Thoracic aorta (tissue), 2 donors: ENCODE data around the gene NSA2. TPM values are rescaled to one million over a fixed set of nuclear protein-coding genes. Genes with fewer than 3 reads are reported as not detected.

ENCODE experiments used
- ATAC-seq: fragments of 150-250 bp; one replicate; pipeline ENCODE4 v1.8.0; 2017; ENCODE audit warnings: low read depth; ENCODE audit not compliant: insufficient number of reproducible peaks, low FRiP score
- DNase-seq: peaks from one replicate; pipeline ENCODE4 v3.0.0-alpha.2; 2020; ENCODE audit warnings: low spot score
- H3K27ac ChIP-seq, 2 donors: fragments of 200-600 bp; sonication (generic); 1 replicate in 1 of 2; 2 replicates in 1 of 2; pipeline ENCODE4 v1.5.1; 2016; ENCODE audit warnings: mild to moderate bottlenecking in 2 of 2, moderate library complexity in 2 of 2
- H3K27me3 ChIP-seq: fragments of 200-600 bp; sonication (generic); replicated peaks from 2 replicates; pipeline ENCODE4 v1.6.0; 2016; ENCODE audit warnings: mild to moderate bottlenecking; ENCODE audit not compliant: insufficient read depth
- H3K36me3 ChIP-seq: fragments of 200-600 bp; sonication (generic); one replicate; pipeline ENCODE4 v1.5.1; 2016
- H3K4me1 ChIP-seq, 2 donors: fragments of 200-600 bp; sonication (generic); 1 replicate in 1 of 2; 2 replicates in 1 of 2; pipeline versions ENCODE4 v1.5.1 to v1.6.0; 2016; ENCODE audit warnings: low read depth in 2 of 2, mild to moderate bottlenecking in 1 of 2; ENCODE audit not compliant: control insufficient read depth in 1 of 2
- H3K4me3 ChIP-seq: fragments of 200-600 bp; sonication (generic); 2 replicates; pipeline ENCODE4 v1.5.1; 2016; ENCODE audit warnings: mild to moderate bottlenecking
- H3K9me3 ChIP-seq: fragments of 200-600 bp; sonication (generic); 2 replicates; pipeline ENCODE4 v1.5.1; 2016
- total RNA-seq, 2 donors: library from RNA; depleted of rRNA; stranded (reverse); fragments of >200 nt; gene quantifications; one replicate each; pipeline versions ENCODE4 v1.1.0 to v1.2.3, GENCODE V29; 2016
- TF ChIP-seq, protein P1 (sequence below): fragments of 200-600 bp; sonication (generic); IDR thresholded peaks from one replicate; pipeline ENCODE4 v1.5.1; 2019; ENCODE audit warnings: antibody characterized with exemption

NSA2 gene
- 10 to 100 TPM; 58.9 to 76.1 TPM for total RNA-seq

DNA sequence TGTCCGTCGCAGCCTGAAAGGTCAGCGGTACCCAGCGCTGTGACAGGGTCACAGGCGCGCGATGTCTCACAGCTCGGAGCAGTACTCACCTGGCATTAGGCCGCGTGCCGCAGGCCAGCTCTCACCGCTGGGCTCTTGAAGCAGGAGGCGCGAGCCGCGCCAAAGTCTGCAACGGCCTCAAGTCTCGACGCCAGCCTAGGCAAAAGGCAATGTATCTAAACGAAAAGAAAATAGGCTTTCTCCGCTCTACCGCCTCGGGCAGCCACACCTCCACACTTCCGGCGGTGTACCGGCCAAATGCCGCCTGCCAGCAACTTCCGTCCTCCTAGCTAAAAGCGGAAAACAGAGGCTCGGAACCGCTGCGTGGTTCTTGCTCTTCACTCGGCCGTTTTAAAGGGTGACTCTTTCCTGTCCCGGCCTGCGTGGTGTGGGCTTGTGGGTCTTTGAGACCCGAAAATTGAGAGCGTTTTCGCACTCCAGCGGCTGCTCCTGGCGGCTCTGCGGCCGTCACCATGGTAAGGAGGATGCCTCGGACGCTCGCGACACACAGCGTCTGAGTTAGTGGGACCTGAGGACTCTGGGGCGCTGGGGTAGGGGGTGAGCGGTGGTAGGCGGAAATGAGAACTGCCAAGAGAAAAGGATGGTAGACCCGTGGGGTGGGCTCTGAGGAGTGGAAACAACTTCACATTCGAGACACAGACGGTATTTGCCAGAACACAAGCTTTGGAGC, at the start of gene NSA2, which contains the start of gene GFM2:
Gene NSA2 (plus strand): TSS at position 401 of the 730 bp plus-strand sequence. CDS start 112 bp downstream, at position 513.
Gene GFM2 (minus strand): TSS at position 269 of the 730 bp plus-strand sequence. CDS start 3,375 bp downstream, outside the sequence.
- ATAC-seq (peak; percentile 93), DNase-seq (peak; percentile 59)
- peaks cover 21% of the 10 kb centered on the region for H3K36me3 ChIP-seq
- peak within 1 kb of the TSS; percentile 88 for H3K4me3 ChIP-seq
- peak within 1 kb of the TSS; percentile 70 to 75 for H3K27ac ChIP-seq
- TF ChIP-seq, protein P1, sequence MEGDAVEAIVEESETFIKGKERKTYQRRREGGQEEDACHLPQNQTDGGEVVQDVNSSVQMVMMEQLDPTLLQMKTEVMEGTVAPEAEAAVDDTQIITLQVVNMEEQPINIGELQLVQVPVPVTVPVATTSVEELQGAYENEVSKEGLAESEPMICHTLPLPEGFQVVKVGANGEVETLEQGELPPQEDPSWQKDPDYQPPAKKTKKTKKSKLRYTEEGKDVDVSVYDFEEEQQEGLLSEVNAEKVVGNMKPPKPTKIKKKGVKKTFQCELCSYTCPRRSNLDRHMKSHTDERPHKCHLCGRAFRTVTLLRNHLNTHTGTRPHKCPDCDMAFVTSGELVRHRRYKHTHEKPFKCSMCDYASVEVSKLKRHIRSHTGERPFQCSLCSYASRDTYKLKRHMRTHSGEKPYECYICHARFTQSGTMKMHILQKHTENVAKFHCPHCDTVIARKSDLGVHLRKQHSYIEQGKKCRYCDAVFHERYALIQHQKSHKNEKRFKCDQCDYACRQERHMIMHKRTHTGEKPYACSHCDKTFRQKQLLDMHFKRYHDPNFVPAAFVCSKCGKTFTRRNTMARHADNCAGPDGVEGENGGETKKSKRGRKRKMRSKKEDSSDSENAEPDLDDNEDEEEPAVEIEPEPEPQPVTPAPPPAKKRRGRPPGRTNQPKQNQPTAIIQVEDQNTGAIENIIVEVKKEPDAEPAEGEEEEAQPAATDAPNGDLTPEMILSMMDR: no peak
- H3K9me3 ChIP-seq: no peaks in the 10 kb centered on the region
- no peaks in the 10 kb centered on the region for H3K27me3 ChIP-seq
- H3K4me1 ChIP-seq: peaks cover 12 to 26% of the 10 kb centered on the region in 2 donors

DNA sequence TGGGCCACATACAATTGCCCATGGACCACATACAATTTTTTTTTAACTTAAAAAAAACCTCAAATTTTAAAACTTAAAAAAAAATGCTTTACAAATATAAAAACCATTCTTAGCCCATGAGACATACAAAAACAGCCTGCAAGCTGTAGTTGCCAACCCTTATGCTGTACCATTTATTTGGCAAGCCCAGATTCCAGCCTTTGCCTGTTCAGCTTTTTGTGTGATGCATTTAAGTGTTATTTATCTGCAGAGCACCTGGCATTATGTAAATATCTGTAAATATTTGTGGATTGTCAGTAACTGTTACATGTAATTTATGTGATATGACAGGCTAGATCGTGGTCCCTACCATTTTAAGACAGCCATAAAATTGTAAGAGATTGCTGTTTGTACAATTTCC, 49.5 kb upstream of the NSA2 start:
- H3K9me3 ChIP-seq: no peaks in the 10 kb centered on the region
- ATAC-seq (no peak), DNase-seq (no peak)
- TF ChIP-seq, protein P1: no peak
- H3K36me3 ChIP-seq: peaks cover 29% of the 10 kb centered on the region
- no peak overlapping the region for H3K4me3 ChIP-seq
- no peak overlapping the region for H3K27ac ChIP-seq
- no peaks in the 10 kb centered on the region for H3K4me1 ChIP-seq
- no peaks in the 10 kb centered on the region for H3K27me3 ChIP-seq

DNA sequence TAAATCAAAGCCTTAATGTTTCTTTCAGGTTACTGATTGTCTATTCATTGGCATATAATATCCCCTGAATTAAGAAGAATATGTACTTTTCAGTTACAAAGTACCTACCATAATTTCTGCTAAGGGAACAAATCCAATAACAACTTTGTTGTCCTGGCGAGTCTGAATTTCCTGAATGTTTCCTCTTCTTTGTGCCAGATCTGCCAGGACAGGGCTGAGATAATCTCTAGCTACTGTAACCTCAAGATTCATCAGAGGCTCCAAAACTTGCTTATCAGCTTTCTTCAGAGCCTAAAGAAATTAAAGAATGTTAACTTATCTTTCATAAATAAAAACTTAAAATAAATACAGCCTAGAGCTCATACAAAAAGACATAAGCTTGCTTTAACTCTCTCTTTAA, 44.8 kb upstream of the NSA2 start:
- no peak for DNase-seq
- no peaks in the 10 kb centered on the region for H3K27me3 ChIP-seq
- H3K27ac ChIP-seq: no peak overlapping the region
- H3K36me3 ChIP-seq: peaks cover 42% of the 10 kb centered on the region
- no peaks in the 10 kb centered on the region for H3K4me1 ChIP-seq
- TF ChIP-seq, protein P1: no peak
- H3K9me3 ChIP-seq: no peaks in the 10 kb centered on the region
- no peak overlapping the region for H3K4me3 ChIP-seq
- no peak for ATAC-seq

DNA sequence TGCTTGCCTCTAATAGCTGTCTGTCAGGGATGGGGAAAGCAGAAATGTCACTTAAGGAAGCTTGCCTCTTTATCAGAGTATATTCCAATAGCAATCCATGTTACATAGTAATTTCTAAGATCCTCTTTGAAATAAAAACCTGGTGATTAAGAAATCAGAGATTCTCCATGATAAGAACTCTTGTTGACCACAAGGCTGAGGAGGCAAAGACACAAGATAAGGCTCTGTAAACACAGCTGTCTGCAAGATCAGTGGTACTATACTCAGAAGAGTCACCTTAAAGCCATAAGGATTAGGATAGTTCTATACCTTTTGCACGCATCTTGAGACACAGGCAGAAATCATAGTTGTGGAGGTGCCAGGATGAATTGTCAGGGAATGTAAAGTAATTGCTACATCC, 41.7 kb upstream of the NSA2 start:
- H3K4me3 ChIP-seq: no peak overlapping the region
- no peak overlapping the region for H3K27ac ChIP-seq
- no peaks in the 10 kb centered on the region for H3K4me1 ChIP-seq
- no peak for DNase-seq
- H3K36me3 ChIP-seq: peaks cover 39% of the 10 kb centered on the region
- no peak for ATAC-seq
- H3K27me3 ChIP-seq: no peaks in the 10 kb centered on the region
- H3K9me3 ChIP-seq: no peaks in the 10 kb centered on the region
- TF ChIP-seq, protein P1: no peak

DNA sequence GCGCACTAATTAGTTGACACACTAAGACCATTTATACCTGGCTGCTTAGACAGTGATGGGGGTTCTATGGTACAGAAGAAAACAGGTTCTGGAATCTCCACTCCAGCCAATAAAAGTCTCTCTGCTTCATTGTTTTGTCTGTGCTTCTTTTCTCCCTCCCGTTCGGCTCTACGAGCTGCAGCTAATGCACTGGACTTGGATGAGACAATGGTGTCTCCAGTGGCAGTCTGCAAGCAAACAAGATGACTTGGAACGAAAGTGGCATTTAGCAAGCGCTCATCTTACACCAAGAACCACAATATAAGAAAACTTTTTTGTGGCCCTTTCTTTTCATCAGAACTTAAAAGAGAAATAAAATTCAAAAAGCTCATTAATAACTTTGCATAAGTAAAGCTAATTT, 30.3 kb upstream of the NSA2 start:
- Histone ChIP-seq H3K9me3 (no peaks in the 10 kb centered on the region), H3K27ac (no peak overlapping the region), H3K36me3 (peaks cover 19% of the 10 kb centered on the region), H3K4me3 (no peak overlapping the region), H3K27me3 (no peaks in the 10 kb centered on the region), H3K4me1 (no peaks in the 10 kb centered on the region)
- TF ChIP-seq, protein P1: no peak
- no peak for DNase-seq
- no peak for ATAC-seq
